HPDE6-E6E7 (cell line): ENCODE data around the gene LSAMP.
"Not testable (repeated sequence)": the region's sequence is repeated elsewhere in the genome, so short reads cannot be mapped to it uniquely, and the experiment has no call there.

Source experiments
- DNase-seq: peaks from one replicate; pipeline ENCODE4 v3.0.0; 2011; ENCODE audit warnings: missing footprints; ENCODE audit errors: extremely low spot score

Gene LSAMP

GRCh38 chr3:116112696-116113095 lies 332.6 kb downstream of the LSAMP start:
- no peak for DNase-seq

DNA sequence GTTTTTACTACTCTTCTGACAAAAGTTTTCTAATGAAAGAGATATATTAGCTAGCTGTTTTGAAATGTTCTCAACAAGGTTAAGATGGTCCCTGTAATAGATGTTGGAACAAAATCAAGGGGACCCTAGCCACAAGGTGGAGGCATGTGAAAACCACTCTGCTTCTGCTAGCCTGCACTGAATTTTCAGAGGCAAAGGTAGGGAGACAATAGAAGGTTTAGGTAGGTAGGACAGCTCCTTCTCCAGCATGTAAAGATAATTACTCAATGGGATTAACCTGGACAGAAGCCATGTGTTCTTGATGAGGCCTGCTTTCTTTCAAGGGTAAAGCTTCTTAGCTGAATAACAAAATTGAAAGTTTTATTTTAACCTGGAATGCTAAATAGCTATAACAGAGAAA lies 333.5 kb downstream of the LSAMP start:
- DNase-seq: no peak

- no peak for DNase-seq
These were observed 341.3 kb downstream of the LSAMP start for GRCh38 chr3:116103868-116104530.

- no peak for DNase-seq
These were observed 343.2 kb downstream of the LSAMP start for GRCh38 chr3:116102037-116102436.

DNA sequence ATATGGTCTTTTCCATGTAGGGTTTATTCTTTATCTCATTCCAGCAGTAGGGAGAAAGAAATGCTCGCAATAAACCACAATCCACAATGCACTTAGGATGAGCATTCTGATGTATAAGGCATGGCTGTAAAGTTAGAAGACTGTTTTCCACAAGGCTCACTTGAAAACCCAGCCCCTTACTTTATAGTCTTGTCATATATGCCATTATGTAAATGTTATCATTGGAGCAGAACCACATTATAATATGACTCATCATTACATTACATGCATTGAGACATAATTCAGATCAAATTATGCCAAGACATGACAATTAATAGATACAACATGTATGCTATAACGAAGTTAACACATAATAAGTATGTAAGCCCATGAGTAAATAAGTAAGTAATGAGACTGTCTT lies 348.1 kb downstream of the LSAMP start:
- no peak for DNase-seq

- DNase-seq: no peak
These were observed 348.7 kb downstream of the LSAMP start for GRCh38 chr3:116096631-116097030.

- no peak for DNase-seq
These were observed 351.9 kb downstream of the LSAMP start for GRCh38 chr3:116093374-116093773.

GRCh38 chr3:116087426-116087825 lies 357.9 kb downstream of the LSAMP start:
- DNase-seq: no peak

DNA sequence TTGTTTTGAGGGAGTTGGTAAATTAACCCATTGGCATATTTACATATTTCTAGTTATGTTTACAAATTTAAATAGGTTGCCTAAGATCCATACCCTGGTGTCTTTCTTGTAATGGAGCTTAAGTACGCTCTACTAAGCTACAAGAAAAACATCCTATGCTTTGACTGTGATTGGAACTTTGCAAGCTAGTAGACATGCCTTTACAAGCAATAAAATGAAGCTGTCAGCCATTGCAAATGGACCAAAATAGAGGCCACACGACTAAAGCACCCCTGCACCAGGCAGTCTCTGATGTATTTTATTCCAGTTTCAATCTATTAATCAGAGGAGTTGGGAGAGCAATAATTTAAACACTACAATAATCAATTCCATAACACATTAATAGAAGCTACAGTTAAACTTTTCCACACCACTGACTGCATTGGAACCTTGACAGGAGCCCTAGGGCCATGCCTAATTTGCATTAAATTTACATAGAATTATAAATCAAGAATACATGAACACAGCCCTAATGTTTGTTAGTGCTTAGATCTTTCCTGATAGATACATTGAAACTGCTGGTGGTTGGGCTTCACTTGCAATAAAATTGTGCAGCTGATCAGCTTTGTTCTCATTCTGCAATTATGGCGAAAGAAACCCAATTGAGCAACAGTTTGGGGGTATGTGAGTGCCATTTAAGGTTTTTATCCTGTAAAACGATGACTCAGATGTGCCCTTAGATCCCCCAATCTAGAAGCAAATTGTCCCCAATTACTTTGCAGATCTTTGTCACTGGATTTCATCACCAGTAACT lies 360.1 kb downstream of the LSAMP start:
- DNase-seq: no peak

DNA sequence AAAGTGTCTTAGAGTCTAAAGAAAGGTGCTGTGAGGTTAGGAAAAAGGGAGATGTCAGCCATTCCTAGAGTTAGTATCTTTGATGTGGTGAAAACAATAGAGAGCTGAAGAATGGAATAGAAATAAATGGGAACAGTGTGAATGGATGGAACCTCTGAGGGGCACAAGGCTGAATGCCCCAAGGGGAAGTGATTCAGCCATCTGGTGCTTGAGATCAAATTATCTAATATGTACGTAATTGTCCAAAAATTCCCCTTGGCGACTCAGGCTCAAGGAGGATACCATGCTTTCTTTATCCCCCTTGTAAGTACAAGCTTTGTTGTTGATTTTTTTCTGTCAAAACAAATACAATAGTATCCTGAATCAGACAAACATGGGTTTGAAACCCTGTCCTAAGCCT lies 361.6 kb downstream of the LSAMP start:
- DNase-seq: no peak

DNA sequence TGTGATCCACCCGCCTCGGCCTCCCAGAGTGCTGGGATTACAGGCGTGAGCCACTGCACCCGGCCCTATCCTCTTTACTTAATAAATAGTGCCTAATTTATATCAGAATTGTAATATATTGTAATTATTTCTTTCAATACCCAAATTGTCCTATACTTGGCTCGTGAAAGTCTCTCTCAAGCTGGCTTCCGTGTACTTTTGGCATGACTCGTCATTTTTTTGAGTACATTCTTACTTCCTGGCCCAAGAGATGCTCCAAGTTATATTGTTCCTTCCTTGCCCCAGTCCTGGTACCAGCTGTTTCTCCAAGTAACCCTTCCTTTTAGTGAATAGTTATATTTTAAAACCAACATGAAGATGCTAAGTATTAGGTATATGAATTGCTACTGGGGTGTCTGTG lies 366.7 kb downstream of the LSAMP start:
- no peak for DNase-seq

- no peak for DNase-seq
These were observed 367.7 kb downstream of the LSAMP start for GRCh38 chr3:116077557-116077956.

DNA sequence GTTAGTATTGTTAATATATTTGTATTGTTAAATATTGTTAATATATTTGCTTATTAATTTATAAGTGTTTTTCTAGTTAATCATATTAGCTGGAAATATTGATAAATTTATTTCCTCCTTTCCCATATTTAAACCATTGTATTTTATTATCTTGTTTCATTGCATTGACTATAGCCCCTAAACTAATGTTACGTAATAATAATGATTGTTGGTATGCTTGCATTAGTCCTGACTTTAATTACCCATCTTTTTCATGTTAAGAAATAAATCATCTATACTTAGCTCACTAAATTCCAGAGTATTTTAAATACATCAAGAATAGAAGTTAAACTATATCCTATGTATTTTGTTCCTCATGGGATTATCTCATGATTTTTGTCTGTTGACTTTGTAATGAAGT lies 368.2 kb downstream of the LSAMP start:
- DNase-seq: no peak

- DNase-seq: not testable (repeated sequence)
These were observed 374.6 kb downstream of the LSAMP start for GRCh38 chr3:116070516-116071278.

GRCh38 chr3:116070061-116070460 lies 375.2 kb downstream of the LSAMP start:
- no peak for DNase-seq

GRCh38 chr3:116069024-116069423 lies 376.3 kb downstream of the LSAMP start:
- no peak for DNase-seq

GRCh38 chr3:116067326-116067725 lies 378.0 kb downstream of the LSAMP start:
- DNase-seq: no peak

DNA sequence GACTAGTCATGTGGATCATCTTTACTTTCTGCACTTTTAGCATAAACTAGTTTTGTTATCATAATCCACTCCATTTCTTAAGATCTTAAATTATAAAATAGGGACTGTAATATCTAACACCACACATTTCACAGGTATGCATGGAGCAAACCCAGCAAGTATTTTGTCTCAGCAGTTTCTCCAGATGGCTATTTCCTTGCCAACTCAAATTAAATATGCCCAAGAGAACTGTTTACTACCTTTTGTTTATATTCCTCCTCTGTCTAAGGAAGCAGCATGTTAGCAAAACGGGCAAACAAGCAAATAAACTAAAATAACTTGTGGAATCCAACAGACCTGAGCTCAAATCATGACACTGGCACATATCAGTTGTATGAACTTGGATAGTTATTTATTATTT lies 379.8 kb downstream of the LSAMP start:
- DNase-seq: no peak

- DNase-seq: no peak
These were observed 380.6 kb downstream of the LSAMP start for GRCh38 chr3:116064646-116065045.

DNA sequence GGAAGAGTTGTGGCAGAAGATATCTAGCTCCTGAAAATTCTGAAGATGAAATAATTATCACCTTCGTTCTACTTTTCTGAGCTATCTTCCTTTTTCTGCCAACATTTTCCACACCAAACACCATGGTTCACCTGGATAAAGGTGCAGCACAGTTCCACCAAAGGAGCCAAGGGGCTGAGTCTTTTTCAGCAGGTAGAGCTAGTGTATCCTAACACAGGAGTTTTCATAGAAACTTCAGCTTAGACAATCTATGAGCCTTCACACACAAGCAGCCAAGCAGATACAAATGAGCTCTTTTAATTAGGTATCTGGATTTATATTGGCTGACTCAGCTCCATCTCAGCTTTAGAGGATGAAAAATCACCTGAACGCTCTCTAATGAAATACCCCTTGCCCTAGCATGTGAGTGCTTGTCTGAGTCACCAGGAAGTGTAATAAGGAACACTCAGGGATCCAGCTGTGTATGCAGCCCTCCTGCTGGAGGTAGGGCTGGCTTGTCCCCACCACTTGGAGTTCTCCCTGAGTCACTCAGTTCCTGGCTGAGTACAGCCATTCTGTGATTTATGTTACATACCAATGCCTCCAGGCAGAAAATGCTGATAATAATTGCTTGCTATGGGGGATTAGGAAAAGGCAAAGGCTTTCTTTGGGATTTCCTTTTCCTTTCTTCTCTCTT lies 385.7 kb downstream of the LSAMP start:
- peak; percentile 98 for DNase-seq

DNA sequence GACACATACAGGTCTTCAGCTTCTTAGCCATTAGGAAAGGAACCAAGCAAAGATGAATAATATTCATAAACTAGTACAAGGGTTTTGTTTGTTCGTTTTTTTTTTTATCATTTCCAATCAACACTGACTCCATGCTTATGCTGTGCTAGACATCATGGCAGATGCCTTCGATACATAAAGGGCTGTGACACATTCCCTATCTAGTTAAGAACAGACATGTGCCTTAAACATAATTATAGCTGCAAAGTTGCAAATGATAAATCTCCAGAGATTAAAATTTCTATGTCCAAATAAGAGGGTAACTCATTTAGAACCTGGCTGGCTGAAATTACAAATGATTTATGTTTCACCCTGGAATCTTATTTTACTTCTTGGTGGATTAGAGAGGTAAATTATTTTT lies 386.4 kb downstream of the LSAMP start:
- DNase-seq: no peak

DNA sequence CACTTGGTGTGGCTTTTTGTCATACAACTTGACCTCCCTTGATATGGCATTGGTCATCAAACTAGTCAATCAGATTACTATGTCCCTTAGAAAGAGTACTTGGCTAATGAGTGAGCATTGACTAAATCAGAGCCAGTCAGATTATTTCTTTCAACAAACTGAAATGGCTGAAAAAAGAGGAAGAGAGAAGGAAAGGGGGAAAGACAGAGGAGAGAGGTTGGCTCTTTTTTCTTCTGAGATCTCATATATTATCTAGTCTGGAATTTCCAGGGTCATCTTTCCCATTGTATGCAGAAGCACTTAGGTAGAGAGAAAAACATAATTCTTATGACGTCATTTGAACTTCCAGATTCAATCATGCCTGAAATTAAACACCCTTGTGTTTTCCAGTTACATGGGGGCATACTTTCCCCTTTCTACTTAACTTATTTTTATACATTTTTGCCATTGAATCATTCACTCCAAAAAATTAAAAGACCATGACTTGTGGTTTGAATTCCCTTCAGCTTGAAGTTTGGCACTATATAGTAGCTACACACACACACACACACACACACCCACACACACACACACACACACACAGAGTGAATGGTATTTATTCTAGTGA lies 387.8 kb downstream of the LSAMP start:
- DNase-seq: no peak
